CD4-positive, alpha-beta T cell treated with Interleukin-21 for 1 hour (primary cell): Measurements from ENCODE around the gene RSRC1.
"Not testable (repeated sequence)": the region's sequence is repeated elsewhere in the genome, so short reads cannot be mapped to it uniquely, and the experiment has no call there.

Experiments
- DNase-seq: peaks from one replicate; pipeline ENCODE4 v3.0.0-alpha.2; 2020

The RSRC1 gene

DNA sequence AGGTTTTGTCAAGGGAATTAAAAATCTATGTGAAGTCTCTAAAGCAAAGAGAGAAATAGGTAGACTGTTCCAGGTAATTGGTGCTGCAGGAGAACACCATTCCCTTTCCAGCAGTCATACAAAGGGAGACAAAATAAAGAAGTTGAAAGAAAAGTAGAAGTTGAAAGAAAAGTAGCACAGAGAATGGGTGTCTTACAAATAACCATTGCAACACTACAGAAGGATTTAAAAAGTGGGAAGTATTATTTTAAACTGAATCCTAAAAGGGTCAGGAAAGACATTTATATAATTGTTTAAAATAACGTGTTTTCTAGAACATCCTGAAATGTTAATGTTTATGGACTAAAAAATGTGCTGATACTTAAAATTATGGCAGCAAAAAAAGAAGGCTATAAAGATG is 223.8 kb downstream of the RSRC1 start:
- no peak for DNase-seq

DNA sequence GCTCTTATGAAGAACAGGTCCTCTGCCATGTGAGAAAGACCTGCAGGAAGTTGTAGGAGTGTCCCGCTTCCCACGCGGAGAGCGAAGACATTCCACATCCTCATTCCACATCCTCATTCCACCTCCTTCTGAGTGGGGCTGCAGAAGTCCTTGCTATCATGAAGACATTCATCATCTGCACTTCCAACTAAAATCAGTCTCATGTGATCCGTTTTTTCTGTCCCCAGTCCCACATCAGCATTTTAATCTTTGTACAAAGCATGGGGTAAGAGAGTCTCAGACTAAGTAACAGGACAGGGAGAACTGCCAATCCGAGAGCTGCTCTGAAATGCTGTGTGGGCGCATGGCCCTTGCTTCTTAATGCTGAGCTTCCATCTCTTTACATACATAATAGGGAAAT is 227.2 kb downstream of the RSRC1 start:
- no peak for DNase-seq

DNA sequence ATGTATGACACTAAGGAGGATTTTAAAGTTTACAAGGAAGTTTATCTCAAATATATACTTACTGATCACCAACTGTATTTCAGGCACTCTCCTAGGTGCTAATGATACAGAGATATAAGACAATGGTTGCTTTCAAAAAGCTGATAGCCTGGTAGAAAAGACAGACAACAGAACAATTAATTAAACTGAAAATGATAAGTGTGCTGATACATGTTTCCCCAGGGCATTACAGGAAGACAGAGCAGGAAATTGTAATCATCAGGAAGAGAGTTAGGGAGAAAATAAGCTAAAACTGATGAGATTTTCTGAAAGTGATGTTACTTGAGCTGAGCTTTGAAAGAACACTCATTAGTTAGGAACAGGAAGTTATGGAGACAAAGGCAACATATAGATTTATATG is 229.7 kb downstream of the RSRC1 start:
- no peak for DNase-seq

DNA sequence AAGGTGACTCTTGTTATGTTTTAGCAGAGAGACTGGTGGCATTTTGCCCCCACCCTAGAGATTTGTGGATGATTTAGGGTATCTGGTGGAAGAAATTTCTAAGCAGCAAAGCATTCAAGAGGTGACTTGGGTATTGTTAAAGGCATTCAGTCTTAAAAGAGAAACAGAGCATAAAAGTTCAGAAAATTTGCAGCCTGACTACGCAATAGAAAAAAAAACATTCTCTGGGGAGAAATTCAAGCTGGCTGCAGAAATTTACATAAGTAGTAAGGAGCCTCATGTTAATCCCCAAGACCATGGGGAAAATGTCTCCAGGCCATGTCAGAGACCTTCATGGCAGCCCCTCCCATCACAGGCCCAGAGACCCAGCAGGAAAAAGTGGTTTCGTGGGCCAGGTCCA is 231.1 kb downstream of the RSRC1 start:
- DNase-seq = not testable (repeated sequence)

DNA sequence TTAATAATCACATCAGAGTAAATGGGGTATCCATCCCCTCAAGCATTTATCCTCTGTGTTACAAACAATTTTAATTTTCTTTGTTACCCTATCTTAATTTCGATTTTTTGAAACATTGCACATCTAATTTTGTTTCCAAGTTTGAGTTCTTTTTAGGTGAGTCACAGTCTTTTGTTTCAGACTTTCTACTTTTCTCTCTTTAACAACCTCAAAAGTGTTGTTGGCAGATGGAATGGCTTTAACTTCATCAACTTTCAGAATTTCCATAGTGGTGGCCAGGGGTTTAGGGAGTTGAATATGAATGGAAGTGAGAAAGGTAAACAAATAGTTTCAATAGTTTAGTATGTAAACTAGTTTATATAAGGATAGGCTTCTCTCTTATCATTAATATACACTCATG is 238.1 kb downstream of the RSRC1 start:
- no peak for DNase-seq

DNA sequence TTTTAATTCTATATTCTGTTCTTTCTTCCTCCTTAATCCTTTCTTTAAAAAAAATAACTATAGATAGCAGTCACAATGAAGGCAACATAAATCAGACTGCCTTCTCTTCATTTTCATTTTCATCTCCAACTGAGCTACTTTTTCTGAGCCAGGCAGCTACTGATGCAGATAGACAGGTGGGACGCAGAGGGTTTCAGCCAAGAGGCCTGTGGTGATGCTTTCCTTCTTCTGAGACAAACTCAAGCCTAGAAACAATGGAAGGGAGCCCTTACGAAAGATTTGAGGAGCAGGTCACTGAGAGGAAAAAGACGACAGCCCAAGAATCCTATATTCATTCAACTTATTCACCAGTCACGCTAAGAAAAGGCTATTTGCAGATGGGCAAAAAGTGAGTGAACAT is 241.1 kb downstream of the RSRC1 start:
- no peak for DNase-seq

DNA sequence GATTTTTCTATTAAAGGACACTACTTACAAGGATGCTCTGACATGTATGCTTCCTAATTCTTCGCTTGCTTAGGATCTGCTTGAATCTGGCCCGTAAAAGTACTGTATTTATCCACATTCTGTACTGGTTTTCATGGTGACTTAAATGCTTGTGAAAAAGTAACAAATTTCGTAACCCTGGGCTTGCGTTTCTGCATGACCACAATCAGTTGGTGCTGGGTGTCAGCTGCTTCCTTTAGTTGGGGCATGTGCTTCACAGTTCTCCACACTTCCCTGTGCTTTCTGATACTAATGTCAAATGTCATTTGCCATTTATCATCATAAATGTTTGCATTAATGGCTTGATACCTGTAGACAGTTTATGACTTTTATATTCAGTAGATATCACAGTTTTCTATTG is 242.7 kb downstream of the RSRC1 start:
- DNase-seq = no peak

DNA sequence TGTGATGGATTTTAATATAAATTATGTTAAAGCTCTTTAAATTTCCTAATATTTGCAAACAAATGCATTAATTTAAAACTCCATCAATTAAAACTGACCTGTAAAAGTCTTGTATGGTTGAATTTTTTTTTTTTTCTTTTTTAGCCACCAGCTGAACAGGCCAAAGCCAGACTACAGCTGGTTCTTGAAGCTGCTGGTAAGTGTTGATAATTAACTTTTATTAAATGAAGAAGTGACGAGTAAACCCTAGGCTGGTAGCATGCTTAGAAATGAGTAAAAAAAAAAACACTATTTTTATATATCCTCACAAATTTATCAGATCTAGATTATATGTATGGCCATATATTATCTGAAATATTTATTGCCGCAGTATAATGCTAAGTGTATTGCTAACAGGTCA is 244.8 kb downstream of the RSRC1 start:
- DNase-seq = no peak

DNA sequence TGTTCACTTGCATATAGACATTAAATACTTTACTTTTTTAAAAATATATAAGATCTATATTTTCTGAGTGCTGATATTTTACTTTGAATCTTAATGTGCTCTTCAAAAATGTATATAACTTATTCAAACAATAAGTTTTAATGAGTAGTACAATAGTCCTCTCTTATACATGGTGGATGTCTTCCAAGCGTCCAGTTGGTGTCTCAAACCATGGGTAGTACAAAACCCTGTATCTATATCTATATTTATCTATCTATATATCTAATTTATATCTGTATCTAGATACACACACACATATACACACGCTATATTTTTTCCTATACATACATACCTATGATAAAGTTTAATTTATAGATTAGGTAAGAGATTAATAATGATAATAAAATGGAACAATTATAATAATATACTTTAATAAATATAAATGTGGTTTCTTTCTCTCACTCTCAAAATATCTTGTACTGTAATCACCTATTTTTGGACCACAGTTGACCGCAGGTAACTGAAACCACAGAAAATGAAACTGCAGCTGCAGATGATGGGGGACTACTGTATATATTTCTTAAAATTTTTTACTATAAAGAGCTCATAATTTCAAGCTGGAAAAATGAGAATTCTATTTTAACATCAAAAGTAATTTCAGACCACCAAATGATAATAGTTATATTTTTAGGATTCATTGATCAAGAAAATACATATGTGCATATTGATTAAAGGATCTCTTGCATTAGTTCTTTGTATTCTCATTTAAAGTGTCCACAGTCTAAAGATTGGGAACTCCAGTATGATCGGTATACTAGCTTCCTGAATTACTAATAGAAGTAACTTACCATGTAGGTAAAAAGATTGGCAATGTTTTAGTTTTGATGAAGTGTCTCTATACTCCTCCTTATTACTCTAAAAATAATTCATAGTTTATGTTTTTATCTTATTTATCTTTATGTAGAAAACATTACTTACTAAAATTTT is 246.0 kb downstream of the RSRC1 start:
- DNase-seq = no peak

DNA sequence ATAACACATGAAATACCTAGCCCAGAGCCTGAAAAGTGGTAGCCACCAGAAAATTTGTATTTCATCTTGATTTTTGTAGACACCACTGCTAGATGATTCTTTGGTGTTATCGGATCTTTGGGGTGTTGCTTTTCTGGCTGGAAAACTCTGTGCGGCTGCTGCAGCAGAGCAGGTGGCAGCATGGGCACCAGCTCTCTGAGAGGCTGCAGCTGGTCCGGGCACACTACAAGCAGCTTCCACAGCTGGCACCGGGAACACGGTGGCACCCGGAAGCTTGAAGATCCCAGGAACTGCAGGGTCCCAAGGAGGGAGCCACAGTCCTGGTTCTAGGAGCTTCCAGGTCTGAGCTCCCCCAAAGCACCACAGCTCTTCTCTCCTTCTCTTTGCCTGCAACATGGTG is 249.4 kb downstream of the RSRC1 start:
- DNase-seq = no peak

DNA sequence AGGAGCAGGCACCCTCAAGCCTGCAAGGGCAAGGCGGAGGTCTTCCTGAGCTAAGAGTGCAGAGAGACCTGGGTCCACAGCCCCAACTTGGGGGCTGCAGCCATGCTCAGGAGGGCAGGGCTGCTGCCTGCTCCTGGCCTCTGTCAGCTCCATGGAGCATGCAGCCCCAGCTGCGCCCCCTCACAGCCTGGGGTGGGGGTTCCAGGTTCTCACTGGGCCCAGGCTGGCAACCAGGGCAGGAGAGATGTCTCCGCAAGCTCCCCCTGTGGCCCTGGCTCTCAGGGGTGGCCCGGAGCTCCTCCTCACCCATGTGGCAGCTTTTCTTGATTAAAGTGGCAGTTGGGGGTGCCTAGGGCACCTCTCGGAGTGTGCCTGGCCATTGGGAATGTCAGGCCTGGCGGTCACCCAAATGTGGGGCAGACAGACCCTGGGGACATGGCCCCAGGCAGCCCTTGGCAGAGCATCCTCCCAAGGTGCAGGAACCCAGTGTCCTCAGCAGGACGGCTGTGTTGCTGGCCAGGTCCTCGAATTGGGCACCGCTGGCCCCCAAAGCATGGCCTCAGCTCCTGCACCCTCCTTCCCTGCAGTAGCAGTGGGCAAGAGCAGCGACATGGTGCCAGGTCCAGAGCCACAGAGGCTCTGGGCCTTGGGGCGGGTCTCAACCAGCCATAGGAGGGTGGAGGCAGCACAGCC is 251.0 kb downstream of the RSRC1 start:
- no peak for DNase-seq

DNA sequence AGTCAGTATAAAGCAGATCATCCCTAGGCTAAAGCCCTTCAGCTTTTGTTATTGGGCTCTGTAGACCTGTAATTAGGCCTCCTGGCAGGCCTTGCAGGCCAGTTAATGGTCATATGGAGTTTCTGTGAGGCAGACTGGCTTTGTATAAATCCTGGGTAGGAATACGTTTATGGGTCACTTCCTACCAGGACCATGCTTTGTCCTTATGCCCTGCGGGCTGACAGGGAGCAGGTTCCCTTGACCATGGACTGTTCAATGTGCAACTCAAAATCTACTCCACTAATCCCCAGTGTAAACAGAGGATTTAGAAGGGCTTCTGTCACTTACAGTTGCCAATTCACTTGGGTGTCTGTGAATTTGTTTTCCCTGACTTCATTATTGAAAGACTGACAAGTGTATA is 258.4 kb downstream of the RSRC1 start:
- DNase-seq = no peak

DNA sequence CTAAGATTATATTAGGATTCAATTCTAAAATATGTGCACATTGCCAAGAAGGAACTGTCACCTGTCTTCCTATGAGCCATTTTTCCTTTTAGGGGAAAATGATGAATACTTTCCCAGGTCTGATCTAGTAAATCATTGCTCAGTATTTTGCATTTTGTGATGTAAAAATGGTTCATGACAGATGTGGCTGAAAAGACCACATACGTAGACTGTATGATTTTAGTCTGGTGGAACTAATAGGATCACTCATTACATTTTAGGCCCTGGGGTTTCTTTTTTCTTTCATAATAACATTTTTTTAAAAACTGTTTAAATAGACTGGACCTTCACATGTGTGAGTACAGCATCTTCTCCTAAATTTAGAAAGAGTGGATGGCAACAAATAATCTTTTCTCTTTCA is 259.4 kb downstream of the RSRC1 start:
- DNase-seq = no peak

DNA sequence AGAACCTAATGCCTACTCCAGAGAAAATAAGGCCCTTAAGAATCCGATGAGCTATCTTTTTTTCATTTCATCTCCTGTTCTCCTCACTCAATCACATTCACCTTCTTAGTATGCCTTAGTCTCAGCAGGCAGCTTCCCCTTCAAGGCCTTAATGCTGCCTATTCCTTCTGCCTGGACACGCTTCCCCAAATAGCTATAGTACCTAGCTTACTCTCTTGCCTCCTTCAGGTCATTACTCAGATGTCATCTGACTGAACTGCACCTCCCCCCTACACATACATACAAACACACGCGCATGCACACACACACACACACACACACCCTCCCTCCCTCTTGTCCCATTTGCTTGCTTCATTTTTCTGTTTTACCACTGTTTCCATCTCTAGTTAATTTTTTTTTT is 269.6 kb downstream of the RSRC1 start:
- DNase-seq = no peak

DNA sequence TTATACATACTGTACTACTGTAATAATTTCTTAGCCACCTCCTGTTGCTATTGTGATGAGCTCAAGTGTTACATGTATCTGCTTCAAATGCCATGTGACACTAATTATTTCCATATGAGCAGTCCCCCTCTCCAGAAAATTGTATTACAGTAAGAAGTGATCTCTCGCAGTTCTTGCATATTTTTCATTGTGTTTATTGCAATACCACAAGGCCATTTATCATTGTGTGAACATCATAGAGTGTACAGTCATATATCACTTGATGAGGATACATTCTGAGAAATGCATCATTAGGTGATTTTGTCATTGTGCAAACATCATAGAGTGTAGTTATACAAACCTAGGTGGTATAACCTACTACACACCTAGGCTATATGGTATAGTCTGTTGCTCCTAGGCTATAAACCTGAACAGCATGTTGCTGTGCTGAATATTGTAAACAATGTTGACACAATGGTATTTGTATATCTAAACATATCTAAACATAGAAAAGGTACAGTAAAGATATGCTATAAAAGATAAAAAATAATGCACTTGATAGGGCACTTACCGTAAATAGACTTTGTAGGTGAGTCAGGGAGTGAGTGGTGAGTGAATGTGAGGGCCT is 271.5 kb downstream of the RSRC1 start:
- no peak for DNase-seq

DNA sequence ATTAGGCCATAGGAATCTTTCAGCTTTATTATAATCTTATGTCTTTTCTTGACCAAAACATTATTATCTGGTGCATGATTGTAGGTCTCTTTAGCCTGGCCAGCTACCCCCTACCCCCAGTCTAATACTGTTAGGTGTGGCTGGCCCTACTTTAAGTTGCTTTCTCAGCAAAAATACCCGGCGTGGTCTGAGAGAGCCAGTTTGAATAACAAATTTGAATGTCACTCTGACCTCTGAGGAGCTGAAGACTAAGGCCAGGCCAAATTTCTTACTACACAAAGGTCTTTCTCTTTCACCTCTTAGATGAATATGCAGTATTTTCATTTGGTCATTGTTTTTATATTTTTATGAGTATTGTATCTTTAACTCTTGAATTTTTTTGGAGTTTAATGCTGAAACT is 272.6 kb downstream of the RSRC1 start:
- no peak for DNase-seq

DNA sequence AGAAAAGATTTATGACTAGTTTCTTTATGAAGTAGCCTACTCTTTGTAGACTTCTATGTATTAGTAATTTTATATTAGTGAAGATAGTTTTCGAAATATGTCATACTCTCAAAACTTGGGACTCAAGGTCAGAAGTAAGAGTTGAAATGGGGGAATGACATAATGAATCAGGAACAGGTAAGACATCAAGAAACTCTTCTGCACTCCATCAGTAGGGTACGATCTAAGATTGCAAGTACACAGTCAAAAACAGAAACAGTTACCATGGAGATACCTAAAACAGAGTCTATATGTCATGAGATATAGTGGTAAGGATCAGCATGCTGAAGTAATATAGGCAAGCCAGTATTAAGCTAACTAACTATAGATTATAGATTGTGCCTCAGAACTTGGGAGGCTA is 274.1 kb downstream of the RSRC1 start:
- DNase-seq = no peak

DNA sequence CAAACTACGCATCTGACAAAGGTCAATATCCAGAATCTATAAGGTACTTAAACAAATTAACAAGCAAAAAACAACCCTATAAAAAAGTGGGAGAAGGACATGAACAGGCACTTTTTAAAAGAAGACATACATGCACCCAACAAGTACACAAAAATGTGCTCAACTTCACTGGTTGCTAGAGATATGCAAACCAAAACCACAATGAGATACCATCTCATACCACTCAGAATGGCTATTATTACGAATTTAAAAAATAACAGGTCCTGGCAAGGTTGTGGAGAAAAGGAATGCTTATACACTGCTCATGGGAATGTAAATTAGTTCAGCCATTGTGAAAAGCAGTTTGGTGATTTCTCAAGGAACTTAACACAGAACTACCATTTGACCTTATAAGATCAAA is 285.5 kb downstream of the RSRC1 start:
- no peak for DNase-seq

DNA sequence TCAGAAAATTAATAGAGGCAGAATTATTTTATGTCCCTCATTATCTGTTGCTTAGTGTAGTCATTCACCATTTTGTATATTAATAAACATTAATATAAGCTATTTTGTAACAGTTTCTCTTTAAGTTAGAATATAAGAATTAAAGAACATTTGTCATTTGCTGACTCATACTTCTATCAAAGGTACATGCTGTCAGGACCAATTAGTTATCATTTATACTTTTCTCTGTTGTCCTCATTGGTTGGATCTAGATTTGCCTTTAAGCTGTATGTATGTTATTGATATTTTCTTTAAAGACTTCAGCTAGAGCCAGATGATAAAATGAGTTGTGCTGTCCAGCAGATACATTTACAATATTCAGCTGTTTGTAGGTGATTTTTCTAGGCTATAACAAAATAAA is 292.7 kb downstream of the RSRC1 start:
- no peak for DNase-seq

DNA sequence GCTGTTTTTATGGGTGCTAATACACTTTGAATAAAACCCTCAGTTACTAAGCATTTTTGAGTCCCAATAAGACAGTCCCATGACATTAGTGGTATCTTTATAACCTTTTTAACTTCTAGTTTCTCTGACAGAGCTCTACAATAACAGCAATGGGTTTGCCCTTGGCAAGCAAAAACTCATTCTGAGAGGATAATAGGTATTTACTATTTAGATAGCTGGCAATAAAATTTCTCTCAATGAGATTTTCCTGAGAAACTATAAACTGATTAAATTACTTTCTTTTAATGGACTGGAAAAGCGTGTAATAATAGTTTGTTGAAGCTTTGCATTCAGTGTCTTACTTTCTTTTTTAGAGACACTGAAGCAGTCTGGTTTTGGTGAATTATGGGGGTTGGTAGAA is 293.1 kb downstream of the RSRC1 start:
- no peak for DNase-seq

DNA sequence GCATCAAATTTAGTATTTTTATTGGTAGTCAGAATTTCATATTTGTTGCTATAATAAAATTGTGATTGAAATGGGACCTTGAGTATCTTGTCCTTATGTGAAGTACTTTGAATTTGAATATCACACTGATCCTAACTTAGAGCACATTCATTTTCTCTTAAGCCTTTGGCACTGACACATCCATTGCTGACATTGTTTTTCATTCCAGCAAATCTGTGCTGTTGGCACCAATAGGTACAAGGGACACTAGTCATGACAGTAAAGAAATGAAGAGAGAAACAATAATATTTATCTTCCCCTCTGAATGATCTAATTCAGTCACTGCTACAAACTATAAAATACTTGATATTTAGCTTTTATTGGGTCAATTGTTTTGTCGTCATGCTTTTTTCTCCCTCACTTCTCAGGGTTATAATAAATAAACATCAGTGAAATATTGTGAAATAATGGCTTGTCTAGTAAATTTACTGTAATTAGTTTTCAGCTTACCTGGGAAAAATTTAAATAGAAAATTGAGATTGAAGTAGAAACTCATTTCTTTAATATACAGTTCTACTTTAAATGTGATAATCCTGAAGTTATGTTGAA is 294.3 kb downstream of the RSRC1 start:
- DNase-seq = no peak

DNA sequence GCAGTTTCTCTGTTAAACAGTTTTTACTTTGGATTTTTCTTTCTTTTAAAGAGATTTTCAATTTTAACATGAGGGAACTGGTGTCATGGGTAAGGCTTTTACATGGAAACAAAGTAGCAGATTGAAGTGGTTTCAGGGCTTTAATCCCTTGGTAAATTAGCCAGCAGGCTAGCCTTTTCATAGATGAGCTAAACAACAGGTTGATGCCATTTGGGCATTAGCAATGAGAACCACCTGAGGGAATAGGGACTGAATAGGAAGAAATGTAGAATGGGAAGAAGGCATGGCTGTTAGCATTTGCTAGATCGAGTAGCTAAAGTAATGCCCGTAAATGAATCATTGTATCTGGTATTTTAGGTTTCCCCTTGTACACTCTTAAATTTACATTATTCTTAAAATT is 295.6 kb downstream of the RSRC1 start:
- no peak for DNase-seq

DNA sequence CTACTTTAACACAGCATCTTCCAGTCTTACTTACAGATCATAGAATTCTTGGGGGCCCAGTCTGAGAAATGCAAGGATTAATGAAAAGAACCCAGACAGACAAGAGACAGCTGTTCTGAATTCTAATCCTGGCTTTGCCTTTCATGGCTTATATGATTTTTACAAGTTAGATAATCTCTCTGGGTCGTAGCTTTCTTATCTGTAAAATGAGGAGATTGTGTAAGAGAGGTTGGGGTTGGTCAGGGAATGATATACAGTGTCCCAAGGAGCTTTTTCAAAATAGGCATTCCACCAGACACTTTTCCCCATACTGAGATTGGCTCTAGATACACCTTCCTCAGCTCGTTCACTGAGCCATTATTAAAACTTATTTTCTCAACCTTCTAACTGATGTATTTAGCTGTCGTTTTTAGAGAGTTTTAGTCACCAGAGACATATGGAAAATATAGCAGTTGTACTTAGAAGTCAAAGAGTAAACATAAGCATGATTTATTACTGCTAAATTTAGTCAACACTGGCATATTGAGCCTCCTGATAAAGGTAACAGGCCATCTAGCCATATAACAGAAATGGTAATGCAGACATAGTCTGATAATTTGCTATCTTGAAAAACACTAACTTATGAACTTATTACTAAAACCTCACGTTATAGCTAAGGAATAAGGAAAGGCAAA is 298.1 kb downstream of the RSRC1 start:
- DNase-seq = no peak
